Neuron (in vitro differentiated cells): Measurements from ENCODE around the gene MRPS27.
"Not testable (repeated sequence)": the region's sequence is repeated elsewhere in the genome, so short reads cannot be mapped to it uniquely, and the experiment has no call there.

Experiments
- H2AFZ ChIP-seq: one replicate; pipeline ENCODE4 v1.6.1; 2013; ENCODE audit warnings: low read depth, mild to moderate bottlenecking, inconsistent platforms, low read length, moderate library complexity
- H3K27me3 ChIP-seq: one replicate; pipeline ENCODE4 v1.6.1; 2013; ENCODE audit warnings: low read length; ENCODE audit not compliant: insufficient read depth
- H3K36me3 ChIP-seq: one replicate; pipeline ENCODE4 v1.6.1; 2013; ENCODE audit warnings: low read length; ENCODE audit not compliant: insufficient read depth
- H3K4me1 ChIP-seq: one replicate; pipeline ENCODE4 v1.6.1; 2013; ENCODE audit warnings: low read length; ENCODE audit not compliant: insufficient read depth
- H3K4me3 ChIP-seq: 2 replicates; pipeline ENCODE4 v1.5.1; 2013; ENCODE audit warnings: mild to moderate bottlenecking, low read length, moderate library complexity
- H3K9me3 ChIP-seq: one replicate; pipeline ENCODE4 v1.6.1; 2013; ENCODE audit warnings: low read length

MRPS27 gene

DNA sequence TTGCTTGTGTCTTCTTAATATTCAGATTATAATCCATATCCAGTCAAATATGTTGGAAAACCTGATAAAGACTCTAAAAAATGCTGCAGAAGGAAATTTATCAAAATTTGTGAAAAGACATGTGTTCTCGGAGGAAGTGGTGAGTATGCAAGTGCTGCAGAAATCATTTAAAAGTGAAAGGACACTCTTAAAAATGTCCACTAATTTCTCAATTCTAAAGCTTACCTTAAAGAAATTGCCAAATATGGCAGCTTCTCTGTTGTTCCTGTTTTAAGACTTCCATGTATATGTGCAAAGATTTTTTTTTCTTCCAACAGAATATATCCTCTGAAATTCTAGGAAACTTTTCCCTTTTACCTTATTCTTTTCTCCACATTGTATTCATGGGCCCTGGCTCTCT is 32.6 kb upstream of the MRPS27 start:
- Histone ChIP-seq H3K4me3 (no peak overlapping the region), H3K4me1 (no peaks in the 10 kb centered on the region), H3K36me3 (no peaks in the 10 kb centered on the region), H3K9me3 (no peaks in the 10 kb centered on the region), H3K27me3 (no peaks in the 10 kb centered on the region), H2AFZ (no peak overlapping the region)

DNA sequence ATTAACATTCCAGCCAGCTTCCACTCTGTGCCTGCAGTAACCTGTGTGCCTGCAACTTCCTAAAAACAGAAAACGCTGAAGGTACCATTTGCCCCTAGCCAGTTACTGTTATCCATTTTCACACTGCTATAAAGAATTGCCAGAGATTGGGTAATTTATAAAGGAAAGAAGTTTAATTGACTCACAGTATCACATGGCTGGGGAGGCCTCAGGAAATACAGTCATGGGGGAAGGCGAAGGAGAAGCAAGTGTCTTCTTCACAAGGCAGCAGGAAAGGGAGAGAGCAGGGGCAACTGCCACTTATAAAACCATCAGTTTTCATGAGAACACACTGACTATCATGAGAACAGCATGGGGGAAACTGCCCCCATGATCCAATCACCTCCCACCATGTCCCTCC is 31.3 kb upstream of the MRPS27 start:
- no peak overlapping the region for H2AFZ ChIP-seq
- H3K9me3 ChIP-seq, result no peaks in the 10 kb centered on the region
- no peaks in the 10 kb centered on the region for H3K27me3 ChIP-seq
- no peaks in the 10 kb centered on the region for H3K4me1 ChIP-seq
- H3K4me3 ChIP-seq, result no peak overlapping the region
- H3K36me3 ChIP-seq, result no peaks in the 10 kb centered on the region

DNA sequence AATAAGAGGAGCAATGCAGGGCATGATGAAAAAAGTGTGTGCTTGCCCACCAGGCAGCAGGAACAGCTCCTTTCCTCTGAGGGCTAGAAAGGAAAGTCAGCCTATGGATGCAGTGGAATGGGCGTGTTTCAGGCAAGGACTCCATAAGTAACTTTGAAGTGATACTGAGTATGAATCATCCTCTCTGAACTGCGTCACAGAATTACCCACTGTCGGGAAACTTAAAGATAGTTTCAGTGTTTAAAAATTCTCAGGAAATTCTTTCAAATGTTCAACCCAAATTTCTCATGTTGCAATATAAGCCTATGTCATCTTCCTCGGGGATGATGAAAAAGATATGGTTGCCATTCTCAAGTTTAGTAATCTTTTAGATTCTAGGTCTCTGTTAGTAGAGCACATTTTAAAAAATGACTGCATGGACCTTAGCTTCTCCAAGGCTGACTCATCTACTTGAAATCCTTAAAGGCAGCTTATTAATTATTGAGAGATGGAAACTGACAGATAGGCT is 27.8 kb upstream of the MRPS27 start:
- Histone ChIP-seq H3K9me3 (no peaks in the 10 kb centered on the region), H3K36me3 (peaks cover 10% of the 10 kb centered on the region), H3K4me3 (no peak overlapping the region), H3K27me3 (no peaks in the 10 kb centered on the region), H2AFZ (no peak overlapping the region), H3K4me1 (no peaks in the 10 kb centered on the region)

DNA sequence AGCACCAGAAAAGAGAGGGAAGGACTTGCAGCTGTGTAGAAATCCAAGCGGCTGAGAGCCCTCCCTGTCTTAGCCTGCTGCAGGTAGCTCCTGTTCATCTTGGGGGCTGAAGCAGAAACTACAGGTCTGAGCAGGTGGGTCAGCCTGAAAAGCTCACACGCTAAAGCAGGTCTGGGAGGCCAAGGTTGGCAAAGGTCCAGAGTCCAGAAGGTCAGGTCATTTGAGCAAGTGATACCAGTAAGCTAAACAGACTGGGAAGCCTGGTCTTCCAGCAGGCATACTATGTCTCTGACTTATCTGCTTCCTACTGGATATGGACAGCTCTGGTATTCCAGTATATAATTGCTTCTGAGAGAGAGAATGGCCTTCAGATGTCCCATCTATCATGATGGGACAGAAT is 26.4 kb upstream of the MRPS27 start:
- no peaks in the 10 kb centered on the region for H3K27me3 ChIP-seq
- no peaks in the 10 kb centered on the region for H3K4me1 ChIP-seq
- H3K4me3 ChIP-seq, result no peak overlapping the region
- H2AFZ ChIP-seq, result no peak overlapping the region
- H3K36me3 ChIP-seq, result peaks cover 15% of the 10 kb centered on the region
- H3K9me3 ChIP-seq, result no peaks in the 10 kb centered on the region

DNA sequence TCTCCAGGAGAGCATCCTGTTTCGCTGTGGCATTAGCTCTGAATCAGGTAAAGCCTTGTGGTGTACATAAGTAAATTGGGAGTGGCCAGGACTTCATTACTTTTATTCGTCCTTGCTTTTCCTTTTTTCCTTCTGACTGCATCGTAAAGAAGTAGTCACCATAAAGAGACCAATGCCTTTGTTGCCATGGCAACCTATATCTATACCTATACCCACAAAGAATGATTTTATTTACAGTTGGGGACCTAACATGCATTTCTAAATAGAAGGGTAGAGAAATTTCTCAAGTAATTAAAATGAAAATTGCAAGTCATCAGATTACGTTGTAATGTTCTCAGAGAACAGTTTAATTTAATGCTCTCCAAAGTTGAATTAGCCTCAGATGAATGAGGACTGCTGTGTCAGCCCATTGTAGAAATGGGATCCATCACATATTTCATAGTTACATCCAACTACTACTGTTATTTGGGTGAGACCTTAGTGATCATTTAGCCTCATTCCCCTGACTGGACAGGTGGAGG is 18.7 kb upstream of the MRPS27 start:
- H3K36me3 ChIP-seq, result peaks cover 39% of the 10 kb centered on the region
- no peaks in the 10 kb centered on the region for H3K9me3 ChIP-seq
- no peaks in the 10 kb centered on the region for H3K4me1 ChIP-seq
- no peak overlapping the region for H3K4me3 ChIP-seq
- H2AFZ ChIP-seq, result no peak overlapping the region
- H3K27me3 ChIP-seq, result no peaks in the 10 kb centered on the region

DNA sequence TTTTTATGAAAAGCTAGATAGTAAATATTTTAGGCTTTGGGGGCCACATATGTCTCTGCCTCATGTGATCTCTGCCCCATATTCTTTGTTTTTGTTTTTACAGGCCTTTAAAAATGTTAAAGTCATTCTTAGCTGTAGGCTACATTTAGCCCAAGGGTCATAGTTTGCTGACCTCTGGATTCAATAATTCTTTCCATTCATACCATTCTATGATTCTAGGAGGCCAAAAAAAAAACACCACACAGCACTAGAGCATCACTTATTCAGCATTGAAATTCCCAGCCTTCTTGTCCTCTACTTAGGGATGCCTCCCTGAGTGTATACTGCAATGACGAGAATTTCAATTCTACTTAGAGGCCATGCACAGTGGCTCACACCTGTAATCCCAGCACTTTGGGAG is 17.1 kb upstream of the MRPS27 start:
- no peak overlapping the region for H2AFZ ChIP-seq
- no peak overlapping the region for H3K4me3 ChIP-seq
- H3K27me3 ChIP-seq, result no peaks in the 10 kb centered on the region
- H3K9me3 ChIP-seq, result no peaks in the 10 kb centered on the region
- H3K4me1 ChIP-seq, result no peaks in the 10 kb centered on the region
- peaks cover 29% of the 10 kb centered on the region for H3K36me3 ChIP-seq

DNA sequence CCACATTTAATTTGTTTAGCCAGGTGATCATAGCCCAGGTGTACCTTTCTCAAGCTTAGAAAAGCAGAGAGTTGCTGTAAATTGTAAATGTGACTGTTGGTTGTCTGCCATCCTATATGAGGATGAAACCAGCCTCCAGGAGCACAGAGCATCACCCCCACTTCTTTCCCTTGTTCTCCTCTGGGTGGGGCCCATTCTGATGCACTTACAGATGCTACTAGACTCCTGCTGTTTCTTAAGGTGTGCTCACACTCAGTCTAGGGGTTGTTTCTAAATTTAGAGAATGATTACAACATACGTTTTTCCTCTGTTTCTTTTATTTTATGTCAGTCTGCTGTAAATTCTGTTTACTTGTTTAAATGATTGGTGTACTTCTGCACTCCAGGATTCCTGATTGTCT is 10.7 kb upstream of the MRPS27 start:
- Histone ChIP-seq H3K36me3 (peaks cover 55% of the 10 kb centered on the region), H2AFZ (no peak overlapping the region), H3K4me3 (no peak overlapping the region), H3K27me3 (no peaks in the 10 kb centered on the region), H3K9me3 (no peaks in the 10 kb centered on the region), H3K4me1 (no peaks in the 10 kb centered on the region)

DNA sequence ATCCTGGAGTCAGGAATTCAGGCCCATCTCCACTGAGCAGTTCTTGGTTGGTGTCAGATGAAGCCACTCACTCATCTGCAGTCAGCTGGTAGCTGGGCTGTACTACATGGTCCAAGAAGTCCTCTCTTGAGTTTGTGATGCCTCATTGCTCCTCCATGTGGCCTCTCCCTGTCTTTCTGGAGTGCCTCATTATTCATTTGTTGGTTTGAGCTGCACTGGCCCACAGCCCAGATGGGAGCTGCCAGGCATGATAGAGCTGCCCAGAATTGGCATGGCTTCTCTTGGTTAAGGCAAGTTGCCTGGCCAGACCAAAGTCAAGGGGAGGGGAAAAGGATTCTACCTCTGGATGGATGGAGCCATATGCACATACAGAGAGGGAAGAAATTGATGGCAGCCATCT is 8.1 kb upstream of the MRPS27 start:
- no peaks in the 10 kb centered on the region for H3K27me3 ChIP-seq
- no peaks in the 10 kb centered on the region for H3K4me1 ChIP-seq
- no peaks in the 10 kb centered on the region for H3K9me3 ChIP-seq
- no peak overlapping the region for H2AFZ ChIP-seq
- peaks cover 67% of the 10 kb centered on the region for H3K36me3 ChIP-seq
- no peak overlapping the region for H3K4me3 ChIP-seq

DNA sequence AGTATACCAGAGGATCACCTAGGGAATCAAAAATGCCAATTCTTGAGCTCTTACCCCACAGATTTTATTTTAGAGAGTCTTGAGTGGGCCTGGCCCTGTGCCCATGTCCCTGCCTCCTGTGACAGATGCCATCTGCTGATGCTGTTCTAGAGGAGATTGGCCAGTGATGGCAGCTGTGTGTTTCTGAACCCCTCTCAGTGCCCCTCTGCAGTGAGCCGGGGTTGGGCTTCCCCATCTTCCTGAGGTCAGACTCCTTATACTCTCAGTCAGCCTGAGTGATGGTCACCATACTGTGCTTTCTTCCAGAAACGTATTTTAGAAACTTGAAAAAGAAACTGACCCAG is 6.2 kb upstream of the MRPS27 start:
- H3K9me3 ChIP-seq, result no peaks in the 10 kb centered on the region
- no peak overlapping the region for H3K4me3 ChIP-seq
- peaks cover 2% of the 10 kb centered on the region for H3K4me1 ChIP-seq
- H2AFZ ChIP-seq, result no peak overlapping the region
- H3K36me3 ChIP-seq, result peaks cover 60% of the 10 kb centered on the region
- no peaks in the 10 kb centered on the region for H3K27me3 ChIP-seq

DNA sequence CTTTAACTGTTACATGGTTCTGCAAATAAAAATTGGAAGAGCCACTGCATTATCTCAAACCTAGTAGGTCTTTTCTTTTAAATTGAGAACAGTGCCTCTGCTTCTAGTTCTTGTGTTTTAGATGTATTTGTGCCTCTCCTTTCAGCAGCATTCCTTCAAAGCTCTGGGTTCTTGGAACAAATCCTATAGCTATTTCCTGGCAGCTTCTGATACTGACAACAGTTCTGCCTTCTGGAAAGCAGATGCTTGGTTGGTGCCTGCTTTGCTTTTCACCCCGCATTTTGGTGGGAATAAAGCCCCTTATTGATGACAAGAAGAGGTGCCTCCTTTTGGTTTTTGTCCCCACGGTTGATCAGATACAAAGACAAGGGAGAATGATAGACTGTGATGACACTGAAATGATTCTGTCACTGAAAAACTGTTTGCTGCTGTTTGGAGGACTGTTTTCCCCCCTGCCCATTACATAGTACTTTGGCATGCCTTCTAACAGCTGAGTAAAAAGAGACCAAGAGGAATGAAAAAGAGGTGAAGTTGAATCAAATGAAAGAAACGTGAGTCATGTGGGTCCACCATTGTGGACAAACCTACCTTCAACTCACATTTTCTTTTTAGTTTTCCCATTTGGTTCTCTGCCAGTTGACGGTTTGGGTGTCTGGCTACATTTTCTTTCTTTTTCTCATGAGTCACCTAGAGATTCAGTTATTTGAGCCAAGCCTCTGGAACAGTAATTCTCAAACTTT is 5.7 kb upstream of the MRPS27 start:
- H3K27me3 ChIP-seq, result no peaks in the 10 kb centered on the region
- no peaks in the 10 kb centered on the region for H3K9me3 ChIP-seq
- H2AFZ ChIP-seq, result no peak overlapping the region
- peaks cover 55% of the 10 kb centered on the region for H3K36me3 ChIP-seq
- H3K4me3 ChIP-seq, result no peak overlapping the region
- H3K4me1 ChIP-seq, result peaks cover 6% of the 10 kb centered on the region

DNA sequence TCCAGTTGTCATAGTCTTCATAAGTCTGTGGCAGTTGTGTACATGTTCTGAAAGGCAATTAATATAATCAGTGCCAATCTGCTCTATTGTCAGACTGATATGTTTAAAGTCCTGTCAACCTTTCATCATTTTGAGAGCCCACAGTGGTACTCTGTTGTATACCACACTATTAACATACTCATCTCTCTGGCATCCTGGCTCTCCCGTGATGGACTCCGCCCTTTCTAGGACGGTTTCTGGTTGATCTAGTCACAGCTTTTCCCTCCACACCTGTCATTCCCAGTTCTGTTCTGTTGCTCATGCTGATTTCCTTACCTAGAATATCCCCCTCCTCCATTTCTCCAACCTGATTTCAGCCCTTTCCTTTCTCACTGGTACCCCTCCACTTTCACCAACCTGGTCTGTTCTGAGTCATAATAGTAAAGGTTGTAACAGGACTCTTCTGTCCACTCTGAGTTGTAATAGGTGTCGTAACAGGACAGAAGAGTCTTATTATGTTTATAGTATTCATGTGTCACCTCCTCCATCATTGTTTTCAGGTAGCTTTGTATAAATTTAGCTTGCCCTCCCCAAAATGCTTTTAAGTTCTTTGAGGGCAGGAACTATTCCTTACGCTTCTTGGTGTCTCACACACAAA is 4.3 kb upstream of the MRPS27 start:
- H3K4me3 ChIP-seq, result no peak overlapping the region
- H3K9me3 ChIP-seq, result no peaks in the 10 kb centered on the region
- no peak overlapping the region for H2AFZ ChIP-seq
- H3K27me3 ChIP-seq, result no peaks in the 10 kb centered on the region
- H3K4me1 ChIP-seq, result peaks cover 6% of the 10 kb centered on the region
- H3K36me3 ChIP-seq, result peaks cover 45% of the 10 kb centered on the region

DNA sequence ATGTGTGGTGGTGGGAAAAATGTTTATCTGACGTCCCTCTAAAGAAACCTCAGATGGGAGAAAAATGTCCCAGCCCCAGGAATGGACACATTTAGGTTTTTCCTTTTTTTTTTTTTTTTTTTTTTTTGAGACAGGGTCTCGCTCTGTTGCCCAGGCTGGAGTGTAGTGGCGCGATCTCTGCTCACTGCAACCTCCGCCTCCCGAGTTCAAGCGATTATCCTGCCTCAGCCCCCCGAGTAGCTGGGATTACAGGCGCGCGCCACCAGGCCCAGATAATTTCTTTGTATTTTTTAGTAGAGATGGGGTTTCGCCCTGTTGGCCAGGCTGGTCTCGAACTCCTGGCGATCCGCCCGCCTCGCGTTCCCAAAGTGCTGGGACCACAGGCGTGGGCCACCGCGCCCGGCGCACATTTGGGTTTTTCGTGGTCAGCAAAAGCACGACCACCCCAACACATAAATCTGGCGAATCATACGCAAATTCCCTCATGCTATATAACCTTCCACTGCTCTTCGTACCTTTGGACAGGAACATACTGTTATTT is 535 bp downstream of the MRPS27 start:
- peak overlapping the region; percentile 94 for H3K4me3 ChIP-seq
- H3K27me3 ChIP-seq, result not testable (repeated sequence)
- peak overlapping the region; percentile 68 for H2AFZ ChIP-seq

DNA sequence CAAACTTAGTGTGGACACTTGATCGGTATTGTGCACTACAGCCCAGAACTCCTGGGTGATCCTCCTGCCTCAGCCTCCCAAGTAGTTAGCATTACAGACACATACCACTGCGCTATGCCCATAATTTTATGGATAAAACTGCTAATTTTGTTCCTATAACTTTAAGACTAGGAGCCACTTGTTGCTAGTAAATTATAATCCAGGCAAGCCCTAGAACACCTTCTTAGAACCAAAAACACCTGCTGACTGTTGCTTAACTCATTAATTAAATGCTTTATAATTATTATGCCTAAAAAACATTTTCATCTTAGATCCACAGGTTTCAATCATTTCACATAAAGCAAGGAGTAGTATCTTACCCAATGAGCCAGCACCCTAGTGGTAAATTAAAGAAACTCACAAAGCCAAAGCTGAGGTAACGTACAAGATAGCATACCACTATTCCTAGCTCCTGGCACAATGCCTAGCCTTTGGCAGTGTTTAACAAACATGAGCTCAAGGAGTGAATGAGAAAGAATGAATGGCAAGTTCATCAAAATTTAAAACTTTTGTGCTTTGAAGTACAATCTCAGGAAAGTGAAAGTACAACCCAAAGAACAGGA is 5.4 kb downstream of the MRPS27 start:
- H3K4me3 ChIP-seq, result no peak overlapping the region
- H3K36me3 ChIP-seq, result peaks cover 37% of the 10 kb centered on the region
- H3K27me3 ChIP-seq, result no peaks in the 10 kb centered on the region
- H2AFZ ChIP-seq, result no peak overlapping the region
- no peaks in the 10 kb centered on the region for H3K4me1 ChIP-seq
- no peaks in the 10 kb centered on the region for H3K9me3 ChIP-seq

More for the DNA sequence above, 535 bp downstream of the MRPS27 start:
- H3K4me1 ChIP-seq, H3K9me3 ChIP-seq: not testable (repeated sequence)
- peaks cover 15% of the 10 kb centered on the region for H3K36me3 ChIP-seq
